Measurements from ENCODE around the gene HSDL2. TPM values are rescaled to one million over a fixed set of nuclear protein-coding genes. Genes with fewer than 3 reads are reported as not detected.
"Not testable (repeated sequence)": the region's sequence is repeated elsewhere in the genome, so short reads cannot be mapped to it uniquely, and the experiment has no call there.

HSDL2 gene
- total RNA-seq, 3 donors from 2014 or later = 35.7 to 40.8 (median 38.1) TPM

- DNase-seq (no peak), ATAC-seq (no peak)
- Histone ChIP-seq H3K9me3 (peaks cover 5% of the 10 kb centered on the region), H3K4me3 (no peak overlapping the region), H3K4me1 (ENCODE audit: low read depth) (no peaks in the 10 kb centered on the region), H3K36me3 (ENCODE audit: low read depth) (no peaks in the 10 kb centered on the region)
- no peak for TF ChIP-seq CTCF (IDR thresholded peaks at IDR 0.05)
- intact Hi-C loops (cut with DNase I, micrococcal nuclease) = no loop called here
These were observed 13.3 kb upstream of the HSDL2 start for GRCh38 chr9:112366591-112366990.

GRCh38 chr9:112367465-112367864, 12.4 kb upstream of the HSDL2 start:
- intact Hi-C loops (cut with DNase I, micrococcal nuclease) = no loop called here
- DNase-seq = no peak
- no peaks in the 10 kb centered on the region for H3K4me1 ChIP-seq (ENCODE audit: low read depth)
- H3K9me3 ChIP-seq = peaks cover 5% of the 10 kb centered on the region
- no peak overlapping the region for H3K4me3 ChIP-seq
- H3K36me3 ChIP-seq (ENCODE audit: low read depth) = no peaks in the 10 kb centered on the region
- no peak for TF ChIP-seq CTCF (IDR thresholded peaks at IDR 0.05)
- no peak for ATAC-seq

GRCh38 chr9:112369817-112370216, 10.1 kb upstream of the HSDL2 start:
- no peaks in the 10 kb centered on the region for H3K36me3 ChIP-seq (ENCODE audit: low read depth)
- no peak for TF ChIP-seq CTCF (IDR thresholded peaks at IDR 0.05)
- intact Hi-C loops (cut with DNase I, micrococcal nuclease) = no loop called here
- H3K4me3 ChIP-seq = no peak overlapping the region
- peaks cover 5% of the 10 kb centered on the region for H3K9me3 ChIP-seq
- no peak for ATAC-seq
- H3K4me1 ChIP-seq (ENCODE audit: low read depth) = no peaks in the 10 kb centered on the region
- no peak for DNase-seq

GRCh38 chr9:112371060-112371459, 8.8 kb upstream of the HSDL2 start:
- Histone ChIP-seq H3K36me3 (ENCODE audit: low read depth) (no peaks in the 10 kb centered on the region), H3K4me3 (no peak overlapping the region), H3K4me1 (ENCODE audit: low read depth) (no peaks in the 10 kb centered on the region), H3K9me3 (peaks cover 5% of the 10 kb centered on the region)
- DNase-seq (no peak), ATAC-seq (no peak)
- TF ChIP-seq CTCF (IDR thresholded peaks at IDR 0.05) = no peak
- intact Hi-C loops (cut with DNase I, micrococcal nuclease) = no loop called here

GRCh38 chr9:112373666-112374065, 6.2 kb upstream of the HSDL2 start:
- intact Hi-C loops (cut with DNase I, micrococcal nuclease); H3K36me3 ChIP-seq (ENCODE audit: low read depth); ATAC-seq; H3K4me3 ChIP-seq; H3K9me3 ChIP-seq; DNase-seq: not testable (repeated sequence)
- H3K4me1 ChIP-seq (ENCODE audit: low read depth) = peaks cover 14% of the 10 kb centered on the region

- peaks cover 15% of the 10 kb centered on the region for H3K4me1 ChIP-seq (ENCODE audit: low read depth)
- ATAC-seq; H3K9me3 ChIP-seq; DNase-seq; H3K36me3 ChIP-seq (ENCODE audit: low read depth); intact Hi-C loops (cut with DNase I, micrococcal nuclease); H3K4me3 ChIP-seq: not testable (repeated sequence)
These were observed 5.7 kb upstream of the HSDL2 start for GRCh38 chr9:112374232-112374631.

GRCh38 chr9:112375361-112375760, 4.5 kb upstream of the HSDL2 start:
- intact Hi-C loops (cut with DNase I, micrococcal nuclease) = no loop called here
- Histone ChIP-seq H3K4me1 (ENCODE audit: low read depth) (peaks cover 15% of the 10 kb centered on the region), H3K9me3 (no peaks in the 10 kb centered on the region), H3K4me3 (no peak overlapping the region), H3K36me3 (ENCODE audit: low read depth) (no peaks in the 10 kb centered on the region)
- no peak for ATAC-seq
- no peak for TF ChIP-seq CTCF (IDR thresholded peaks at IDR 0.05)
- no peak for DNase-seq
